HEK293 (cell line): ENCODE measurements around the gene PPP1R14B.
A peak's percentile ranks its signal among the peaks of the same experiment; 100 is the strongest.

Experiments used
- CTCF ChIA-PET: fragments of 350-600 bp; formaldehyde crosslinking; extraction: SDS; loops from one replicate; lab custom pipeline; 2021; ENCODE audit warnings: antibody characterized with exemption; lab: Yijun Ruan, JAX
- POLR2A ChIA-PET: fragments of 300-600 bp; formaldehyde crosslinking; extraction: SDS; loops from one replicate; lab custom pipeline; 2020; ENCODE audit warnings: antibody characterized with exemption, inconsistent platforms; lab: Yijun Ruan, JAX
- H3K27ac ChIP-seq: fragments of 200-500 bp; sonication (Bioruptor generic); 2 replicates; pipeline ENCODE4 v1.5.1; 2014; ENCODE audit warnings: low read depth, low read length, control low read depth, inconsistent platforms; ENCODE audit errors: extremely low read depth
- H3K36me3 ChIP-seq, 2 experiments: fragments of 200-500 bp in 1 of 2; sonication (Bioruptor generic) in 1 of 2; 1 replicate in 1 of 2; 2 replicates in 1 of 2; pipeline ENCODE4 v1.5.1; 2014 to 2017; ENCODE audit warnings: inconsistent platforms in 2 of 2, low read length in 2 of 2; ENCODE audit not compliant: control insufficient read depth in 2 of 2, insufficient read depth in 1 of 2
- H3K4me1 ChIP-seq: fragments of 200-500 bp; sonication (Bioruptor generic); 2 replicates; pipeline ENCODE4 v1.5.1; 2014; ENCODE audit warnings: mild to moderate bottlenecking, low read length, inconsistent platforms; ENCODE audit not compliant: control insufficient read depth, insufficient read depth
- H3K4me3 ChIP-seq: 2 replicates; pipeline ENCODE4 v1.5.1; 2011; ENCODE audit warnings: low read depth, mild to moderate bottlenecking, control low read depth, low read length, moderate library complexity
- H3K9me3 ChIP-seq: fragments of 200-500 bp; sonication (Bioruptor generic); 2 replicates; pipeline ENCODE4 v1.5.1; 2014; ENCODE audit warnings: low read depth, low read length, inconsistent platforms; ENCODE audit not compliant: control insufficient read depth, insufficient read depth
- EGR2 ChIP-seq: fragments of 450-650 bp; formaldehyde crosslinking; IDR thresholded peaks from 2 replicates; pipeline ENCODE4 v1.5.1; 2016; ENCODE audit warnings: low read depth, missing biosample characterization, missing genetic modification characterization
- GLIS2 ChIP-seq: fragments of 450-650 bp; formaldehyde crosslinking; IDR thresholded peaks from 2 replicates; pipeline ENCODE4 v1.5.1; 2016; ENCODE audit warnings: missing biosample characterization, missing genetic modification characterization
- KLF8 ChIP-seq: fragments of 450-650 bp; formaldehyde crosslinking; IDR thresholded peaks from 2 replicates; pipeline ENCODE4 v1.5.1; 2016; ENCODE audit warnings: missing biosample characterization, missing genetic modification characterization
- MYNN ChIP-seq: fragments of 450-650 bp; formaldehyde crosslinking; IDR thresholded peaks from 2 replicates; pipeline ENCODE4 v1.5.1; 2016; ENCODE audit warnings: missing biosample characterization, missing genetic modification characterization, borderline replicate concordance
- SCRT2 ChIP-seq: fragments of 450-650 bp; formaldehyde crosslinking; IDR thresholded peaks from 2 replicates; pipeline ENCODE4 v1.5.1; 2016; ENCODE audit warnings: missing biosample characterization, missing genetic modification characterization
- SETDB1 ChIP-seq: IDR thresholded peaks from one replicate; pipeline ENCODE4 v1.6.1; 2017; ENCODE audit warnings: mild to moderate bottlenecking, low read length, moderate library complexity, mixed read lengths; ENCODE audit not compliant: insufficient read length
- ZFHX2 ChIP-seq: fragments of 450-650 bp; formaldehyde crosslinking; conservative IDR thresholded peaks from 2 replicates; pipeline ENCODE4 v1.5.1; 2016; ENCODE audit warnings: missing biosample characterization, missing genetic modification characterization
- ZIC2 ChIP-seq: fragments of 450-650 bp; formaldehyde crosslinking; IDR thresholded peaks from 2 replicates; pipeline ENCODE4 v1.5.1; 2016; ENCODE audit warnings: missing biosample characterization, missing genetic modification characterization
- ZNF23 ChIP-seq: fragments of 450-650 bp; formaldehyde crosslinking; IDR thresholded peaks from 2 replicates; pipeline ENCODE4 v1.5.1; 2016; ENCODE audit warnings: missing biosample characterization, missing genetic modification characterization, borderline replicate concordance
- ZNF266 ChIP-seq: fragments of 450-650 bp; formaldehyde crosslinking; IDR thresholded peaks from 2 replicates; pipeline ENCODE4 v1.5.1; 2016; ENCODE audit warnings: missing biosample characterization, missing genetic modification characterization, low read depth
- ZNF549 ChIP-seq: fragments of 450-650 bp; IDR thresholded peaks from 2 replicates; pipeline ENCODE4 v1.5.1; 2018; ENCODE audit warnings: missing biosample characterization, missing genetic modification characterization, mild to moderate bottlenecking, inconsistent platforms, moderate library complexity
- ZNF776 ChIP-seq: fragments of 450-650 bp; formaldehyde crosslinking; IDR thresholded peaks from 2 replicates; pipeline ENCODE4 v1.5.0; 2017; ENCODE audit warnings: missing biosample characterization, missing genetic modification characterization, borderline replicate concordance
- TF ChIP-seq, protein P1 (sequence below): fragments of 450-650 bp; formaldehyde crosslinking; IDR thresholded peaks from 2 replicates; pipeline ENCODE4 v1.5.1; 2016; ENCODE audit warnings: missing biosample characterization, missing genetic modification characterization, low read depth
- TF ChIP-seq, protein P2 (sequence below): fragments of 450-650 bp; formaldehyde crosslinking; conservative IDR thresholded peaks from 2 replicates; pipeline ENCODE4 v1.5.1; 2016; ENCODE audit warnings: low read depth, missing biosample characterization, missing genetic modification characterization
- TF ChIP-seq, protein P3 (sequence below): fragments of 450-650 bp; formaldehyde crosslinking; IDR thresholded peaks from 2 replicates; pipeline ENCODE4 v1.5.1; 2017; ENCODE audit warnings: missing biosample characterization, missing genetic modification characterization
- TF ChIP-seq, protein P4 (sequence below): fragments of 450-650 bp; formaldehyde crosslinking; IDR thresholded peaks from 2 replicates; pipeline ENCODE4 v1.5.1; 2016; ENCODE audit warnings: missing biosample characterization, missing genetic modification characterization
- TF ChIP-seq, protein P5 (sequence below): fragments of 450-650 bp; formaldehyde crosslinking; IDR thresholded peaks from 2 replicates; pipeline ENCODE4 v1.5.1; 2016; ENCODE audit warnings: missing biosample characterization, missing genetic modification characterization

Gene PPP1R14B

DNA sequence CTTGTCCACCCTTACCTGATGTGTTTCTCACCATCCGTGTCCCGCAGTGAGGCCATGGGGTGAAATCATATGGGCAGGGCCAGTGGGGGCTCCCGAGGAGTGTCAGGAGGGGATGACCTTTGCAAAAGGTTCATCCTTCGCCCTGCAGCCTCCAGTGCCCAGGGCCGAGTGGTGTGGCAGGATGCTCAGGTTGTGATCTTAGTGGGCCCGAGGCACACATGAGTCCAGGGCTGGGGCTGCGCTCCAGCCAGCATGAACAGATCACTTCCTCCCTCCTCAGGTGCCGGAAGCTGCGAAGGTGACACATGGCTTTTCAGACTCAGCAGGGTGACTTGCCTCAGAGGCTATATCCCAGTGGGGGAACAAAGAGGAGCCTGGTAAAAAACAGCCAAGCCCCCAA is 8.7 kb downstream of the PPP1R14B start:
- Histone ChIP-seq H3K4me3 (no peak overlapping the region), H3K36me3 (peaks cover 0 to 33% of the 10 kb centered on the region in 2 experiments; a peak in 1 of 3 replicates), H3K27ac (no peak overlapping the region), H3K4me1 (no peaks in the 10 kb centered on the region), H3K9me3 (no peaks in the 10 kb centered on the region)
- CTCF ChIA-PET: interaction anchor here (1.2 kb wide), 1 partner anchor 117 kb away, joined by 8 read pairs; no protein-coding TSS in a partner anchor
- TF ChIP-seq MYNN (tag by site-specific recombination) (no peak), ZNF776 (tag by site-specific recombination) (no peak), ZIC2 (tag by site-specific recombination) (0 out of 2 replicates have a peak, but pooled peaks have one; percentile 22)
- POLR2A ChIA-PET: interaction anchor here (0.5 to 3.9 kb wide), 2 partner anchors 12 to 34 kb away, joined by 3 to 12 read pairs; partner anchors contain the start of genes NUDT22 and TRPT1

DNA sequence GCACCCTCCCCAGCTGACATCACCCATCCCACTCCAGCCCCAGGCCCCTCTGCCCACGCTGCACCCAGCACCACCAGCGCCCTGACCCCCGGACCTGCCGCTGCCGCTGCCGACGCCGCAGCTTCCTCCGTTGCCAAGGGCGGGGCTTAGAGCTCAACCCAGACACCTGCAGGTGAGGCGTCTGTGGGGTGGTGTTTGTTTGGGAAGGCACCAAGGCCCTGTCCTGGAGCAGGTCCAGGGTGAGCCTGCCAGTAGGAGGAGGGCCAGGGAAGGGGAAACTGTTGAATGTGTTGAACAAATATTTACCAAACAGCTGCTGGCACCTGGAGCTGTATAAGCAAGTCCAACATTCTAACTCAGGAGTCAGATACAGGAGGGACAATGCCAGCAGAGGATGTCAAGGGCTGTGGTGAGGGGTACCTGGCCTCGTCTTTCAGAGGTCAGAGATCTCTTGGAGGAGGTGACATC is 9.2 kb downstream of the PPP1R14B start:
- TF ChIP-seq SETDB1 (no peak), SCRT2 (tag by site-specific recombination) (peak; percentile 80), GLIS2 (no peak), ZFHX2 (peak; percentile 85), ZNF266 (tag by site-specific recombination) (no peak), EGR2 (peak; percentile 76)
- TF ChIP-seq, protein P1, sequence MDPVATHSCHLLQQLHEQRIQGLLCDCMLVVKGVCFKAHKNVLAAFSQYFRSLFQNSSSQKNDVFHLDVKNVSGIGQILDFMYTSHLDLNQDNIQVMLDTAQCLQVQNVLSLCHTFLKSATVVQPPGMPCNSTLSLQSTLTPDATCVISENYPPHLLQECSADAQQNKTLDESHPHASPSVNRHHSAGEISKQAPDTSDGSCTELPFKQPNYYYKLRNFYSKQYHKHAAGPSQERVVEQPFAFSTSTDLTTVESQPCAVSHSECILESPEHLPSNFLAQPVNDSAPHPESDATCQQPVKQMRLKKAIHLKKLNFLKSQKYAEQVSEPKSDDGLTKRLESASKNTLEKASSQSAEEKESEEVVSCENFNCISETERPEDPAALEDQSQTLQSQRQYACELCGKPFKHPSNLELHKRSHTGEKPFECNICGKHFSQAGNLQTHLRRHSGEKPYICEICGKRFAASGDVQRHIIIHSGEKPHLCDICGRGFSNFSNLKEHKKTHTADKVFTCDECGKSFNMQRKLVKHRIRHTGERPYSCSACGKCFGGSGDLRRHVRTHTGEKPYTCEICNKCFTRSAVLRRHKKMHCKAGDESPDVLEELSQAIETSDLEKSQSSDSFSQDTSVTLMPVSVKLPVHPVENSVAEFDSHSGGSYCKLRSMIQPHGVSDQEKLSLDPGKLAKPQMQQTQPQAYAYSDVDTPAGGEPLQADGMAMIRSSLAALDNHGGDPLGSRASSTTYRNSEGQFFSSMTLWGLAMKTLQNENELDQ (tag by site-specific recombination): no peak
- ChIA-PET POLR2A (interaction anchor here (3.9 kb wide), 1 partner anchor 11 kb away, joined by 12 read pairs; the partner anchor contains the start of genes NUDT22 and TRPT1), CTCF (interaction anchor here (1.2 kb wide), 1 partner anchor 118 kb away, joined by 8 read pairs; no protein-coding TSS in a partner anchor)
- Histone ChIP-seq H3K36me3 (peaks cover 0 to 31% of the 10 kb centered on the region in 2 experiments; a peak in 1 of 3 replicates), H3K27ac (no peak overlapping the region), H3K4me3 (no peak overlapping the region), H3K4me1 (no peaks in the 10 kb centered on the region), H3K9me3 (no peaks in the 10 kb centered on the region)

DNA sequence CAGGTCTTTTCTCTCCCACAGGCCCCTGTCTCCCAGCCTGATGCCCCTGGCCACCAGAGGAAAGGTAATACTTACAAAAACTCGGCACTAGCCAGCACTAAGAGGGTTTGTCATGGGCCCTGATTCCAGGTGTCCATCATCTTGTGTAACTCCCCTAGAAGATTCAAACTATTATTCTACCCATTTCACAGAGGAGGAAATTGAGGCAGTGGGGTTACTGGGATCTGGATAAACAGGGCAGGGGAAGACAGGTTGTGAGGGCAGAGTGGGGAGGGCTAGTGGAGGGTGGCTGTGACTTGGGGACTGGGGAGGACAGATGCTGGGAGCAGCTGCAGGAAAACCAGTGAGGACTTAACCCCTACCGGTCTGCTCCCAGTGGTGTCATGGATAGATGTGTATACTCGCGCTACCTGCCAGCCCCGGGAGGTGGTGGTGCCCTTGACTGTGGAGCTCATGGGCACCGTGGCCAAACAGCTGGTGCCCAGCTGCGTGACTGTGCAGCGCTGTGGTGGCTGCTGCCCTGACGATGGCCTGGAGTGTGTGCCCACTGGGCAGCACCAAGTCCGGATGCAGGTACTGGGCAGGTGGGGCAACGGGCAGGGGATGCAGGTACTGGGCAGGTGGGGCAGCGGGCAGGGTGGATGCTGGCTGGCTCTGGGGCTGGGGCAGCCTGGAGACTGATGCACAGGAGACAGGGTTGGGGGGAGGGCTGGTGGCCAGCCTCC is 11.1 kb downstream of the PPP1R14B start:
- ChIA-PET POLR2A (interaction anchor here (1.0 to 3.9 kb wide), 3 partner anchors 9 to 10 kb away, joined by 3 to 12 read pairs (median 3); partner anchors contain the start of genes NUDT22 and TRPT1), CTCF (interaction anchor here (1.0 kb wide), 1 partner anchor 31 kb away, joined by 5 read pairs; no protein-coding TSS in a partner anchor)
- peaks cover 0 to 31% of the 10 kb centered on the region in 2 experiments; a peak in 1 of 3 replicates for H3K36me3 ChIP-seq
- no peaks in the 10 kb centered on the region for H3K9me3 ChIP-seq
- H3K27ac ChIP-seq: peak overlapping the region; percentile 68; the same call in 1 of the 2 replicates
- peak overlapping the region; percentile 43 for H3K4me3 ChIP-seq
- H3K4me1 ChIP-seq: no peaks in the 10 kb centered on the region
- TF ChIP-seq ZNF549 (no peak), GLIS2 (no peak), ZNF23 (tag by site-specific recombination) (no peak), ZIC2 (tag by site-specific recombination) (0 out of 2 replicates have a peak, but pooled peaks have one; percentile 11), ZNF776 (tag by site-specific recombination) (no peak), KLF8 (no peak)
- TF ChIP-seq, protein P2, sequence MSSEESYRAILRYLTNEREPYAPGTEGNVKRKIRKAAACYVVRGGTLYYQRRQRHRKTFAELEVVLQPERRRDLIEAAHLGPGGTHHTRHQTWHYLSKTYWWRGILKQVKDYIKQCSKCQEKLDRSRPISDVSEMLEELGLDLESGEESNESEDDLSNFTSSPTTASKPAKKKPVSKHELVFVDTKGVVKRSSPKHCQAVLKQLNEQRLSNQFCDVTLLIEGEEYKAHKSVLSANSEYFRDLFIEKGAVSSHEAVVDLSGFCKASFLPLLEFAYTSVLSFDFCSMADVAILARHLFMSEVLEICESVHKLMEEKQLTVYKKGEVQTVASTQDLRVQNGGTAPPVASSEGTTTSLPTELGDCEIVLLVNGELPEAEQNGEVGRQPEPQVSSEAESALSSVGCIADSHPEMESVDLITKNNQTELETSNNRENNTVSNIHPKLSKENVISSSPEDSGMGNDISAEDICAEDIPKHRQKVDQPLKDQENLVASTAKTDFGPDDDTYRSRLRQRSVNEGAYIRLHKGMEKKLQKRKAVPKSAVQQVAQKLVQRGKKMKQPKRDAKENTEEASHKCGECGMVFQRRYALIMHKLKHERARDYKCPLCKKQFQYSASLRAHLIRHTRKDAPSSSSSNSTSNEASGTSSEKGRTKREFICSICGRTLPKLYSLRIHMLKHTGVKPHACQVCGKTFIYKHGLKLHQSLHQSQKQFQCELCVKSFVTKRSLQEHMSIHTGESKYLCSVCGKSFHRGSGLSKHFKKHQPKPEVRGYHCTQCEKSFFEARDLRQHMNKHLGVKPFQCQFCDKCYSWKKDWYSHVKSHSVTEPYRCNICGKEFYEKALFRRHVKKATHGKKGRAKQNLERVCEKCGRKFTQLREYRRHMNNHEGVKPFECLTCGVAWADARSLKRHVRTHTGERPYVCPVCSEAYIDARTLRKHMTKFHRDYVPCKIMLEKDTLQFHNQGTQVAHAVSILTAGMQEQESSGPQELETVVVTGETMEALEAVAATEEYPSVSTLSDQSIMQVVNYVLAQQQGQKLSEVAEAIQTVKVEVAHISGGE (tag by site-specific recombination): no peak
- TF ChIP-seq, protein P3, sequence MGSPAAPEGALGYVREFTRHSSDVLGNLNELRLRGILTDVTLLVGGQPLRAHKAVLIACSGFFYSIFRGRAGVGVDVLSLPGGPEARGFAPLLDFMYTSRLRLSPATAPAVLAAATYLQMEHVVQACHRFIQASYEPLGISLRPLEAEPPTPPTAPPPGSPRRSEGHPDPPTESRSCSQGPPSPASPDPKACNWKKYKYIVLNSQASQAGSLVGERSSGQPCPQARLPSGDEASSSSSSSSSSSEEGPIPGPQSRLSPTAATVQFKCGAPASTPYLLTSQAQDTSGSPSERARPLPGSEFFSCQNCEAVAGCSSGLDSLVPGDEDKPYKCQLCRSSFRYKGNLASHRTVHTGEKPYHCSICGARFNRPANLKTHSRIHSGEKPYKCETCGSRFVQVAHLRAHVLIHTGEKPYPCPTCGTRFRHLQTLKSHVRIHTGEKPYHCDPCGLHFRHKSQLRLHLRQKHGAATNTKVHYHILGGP (tag by site-specific recombination): no peak
- TF ChIP-seq, protein P4, sequence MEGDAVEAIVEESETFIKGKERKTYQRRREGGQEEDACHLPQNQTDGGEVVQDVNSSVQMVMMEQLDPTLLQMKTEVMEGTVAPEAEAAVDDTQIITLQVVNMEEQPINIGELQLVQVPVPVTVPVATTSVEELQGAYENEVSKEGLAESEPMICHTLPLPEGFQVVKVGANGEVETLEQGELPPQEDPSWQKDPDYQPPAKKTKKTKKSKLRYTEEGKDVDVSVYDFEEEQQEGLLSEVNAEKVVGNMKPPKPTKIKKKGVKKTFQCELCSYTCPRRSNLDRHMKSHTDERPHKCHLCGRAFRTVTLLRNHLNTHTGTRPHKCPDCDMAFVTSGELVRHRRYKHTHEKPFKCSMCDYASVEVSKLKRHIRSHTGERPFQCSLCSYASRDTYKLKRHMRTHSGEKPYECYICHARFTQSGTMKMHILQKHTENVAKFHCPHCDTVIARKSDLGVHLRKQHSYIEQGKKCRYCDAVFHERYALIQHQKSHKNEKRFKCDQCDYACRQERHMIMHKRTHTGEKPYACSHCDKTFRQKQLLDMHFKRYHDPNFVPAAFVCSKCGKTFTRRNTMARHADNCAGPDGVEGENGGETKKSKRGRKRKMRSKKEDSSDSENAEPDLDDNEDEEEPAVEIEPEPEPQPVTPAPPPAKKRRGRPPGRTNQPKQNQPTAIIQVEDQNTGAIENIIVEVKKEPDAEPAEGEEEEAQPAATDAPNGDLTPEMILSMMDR (tag by site-specific recombination): no peak
- TF ChIP-seq, protein P5, sequence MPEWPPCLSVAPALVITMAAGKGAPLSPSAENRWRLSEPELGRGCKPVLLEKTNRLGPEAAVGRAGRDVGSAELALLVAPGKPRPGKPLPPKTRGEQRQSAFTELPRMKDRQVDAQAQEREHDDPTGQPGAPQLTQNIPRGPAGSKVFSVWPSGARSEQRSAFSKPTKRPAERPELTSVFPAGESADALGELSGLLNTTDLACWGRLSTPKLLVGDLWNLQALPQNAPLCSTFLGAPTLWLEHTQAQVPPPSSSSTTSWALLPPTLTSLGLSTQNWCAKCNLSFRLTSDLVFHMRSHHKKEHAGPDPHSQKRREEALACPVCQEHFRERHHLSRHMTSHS: no peak
